Measurements from ENCODE around the gene MOB3B.

MOB3B gene

GRCh38 chr9:27408001-27408400 is 121.6 kb downstream of the MOB3B start:
- in situ Hi-C loops (cut with MboI; ENCODE audit: low pct_unique_long_range_greater_than_20kb, low sequenced_read_pairs), result no loop called here
- DNase-seq, result no peak

GRCh38 chr9:27407491-27407890 is 122.1 kb downstream of the MOB3B start:
- in situ Hi-C loops (cut with MboI; ENCODE audit: low pct_unique_long_range_greater_than_20kb, low sequenced_read_pairs), result no loop called here
- DNase-seq, result no peak

GRCh38 chr9:27404661-27405060 is 125.0 kb downstream of the MOB3B start:
- in situ Hi-C loops (cut with MboI; ENCODE audit: low pct_unique_long_range_greater_than_20kb, low sequenced_read_pairs), result no loop called here
- peak; percentile 5 for DNase-seq

GRCh38 chr9:27402626-27403025 is 127.0 kb downstream of the MOB3B start:
- in situ Hi-C loops (cut with MboI; ENCODE audit: low pct_unique_long_range_greater_than_20kb, low sequenced_read_pairs), result no loop called here
- DNase-seq, result no peak

- DNase-seq, result no peak
- in situ Hi-C loops (cut with MboI; ENCODE audit: low pct_unique_long_range_greater_than_20kb, low sequenced_read_pairs), result no loop called here
These were observed 129.2 kb downstream of the MOB3B start for GRCh38 chr9:27400334-27400880.

- DNase-seq, result no peak
- in situ Hi-C loops (cut with MboI; ENCODE audit: low pct_unique_long_range_greater_than_20kb, low sequenced_read_pairs), result no loop called here
These were observed 130.5 kb downstream of the MOB3B start for GRCh38 chr9:27398982-27399653.

- in situ Hi-C loops (cut with MboI; ENCODE audit: low pct_unique_long_range_greater_than_20kb, low sequenced_read_pairs), result no loop called here
- DNase-seq, result no peak
These were observed 133.1 kb downstream of the MOB3B start for GRCh38 chr9:27396495-27396894.

GRCh38 chr9:27395484-27395921 is 134.1 kb downstream of the MOB3B start:
- in situ Hi-C loops (cut with MboI; ENCODE audit: low pct_unique_long_range_greater_than_20kb, low sequenced_read_pairs), result no loop called here
- no peak for DNase-seq

- no peak for DNase-seq
- in situ Hi-C loops (cut with MboI; ENCODE audit: low pct_unique_long_range_greater_than_20kb, low sequenced_read_pairs), result no loop called here
These were observed 134.8 kb downstream of the MOB3B start for GRCh38 chr9:27394826-27395201.

GRCh38 chr9:27394154-27394825 is 135.3 kb downstream of the MOB3B start:
- no peak for DNase-seq
- in situ Hi-C loops (cut with MboI; ENCODE audit: low pct_unique_long_range_greater_than_20kb, low sequenced_read_pairs), result no loop called here

GRCh38 chr9:27393054-27393846 is 136.4 kb downstream of the MOB3B start:
- in situ Hi-C loops (cut with MboI; ENCODE audit: low pct_unique_long_range_greater_than_20kb, low sequenced_read_pairs), result no loop called here
- DNase-seq, result no peak

GRCh38 chr9:27392451-27392850 is 137.2 kb downstream of the MOB3B start:
- no peak for DNase-seq
- in situ Hi-C loops (cut with MboI; ENCODE audit: low pct_unique_long_range_greater_than_20kb, low sequenced_read_pairs), result no loop called here

GRCh38 chr9:27391040-27391895 is 138.3 kb downstream of the MOB3B start:
- in situ Hi-C loops (cut with MboI; ENCODE audit: low pct_unique_long_range_greater_than_20kb, low sequenced_read_pairs), result no loop called here
- no peak for DNase-seq

- in situ Hi-C loops (cut with MboI; ENCODE audit: low pct_unique_long_range_greater_than_20kb, low sequenced_read_pairs), result no loop called here
- no peak for DNase-seq
These were observed 141.5 kb downstream of the MOB3B start for GRCh38 chr9:27388150-27388549.

- in situ Hi-C loops (cut with MboI; ENCODE audit: low pct_unique_long_range_greater_than_20kb, low sequenced_read_pairs), result no loop called here
- no peak for DNase-seq
These were observed 141.9 kb downstream of the MOB3B start for GRCh38 chr9:27387722-27388121.

- in situ Hi-C loops (cut with MboI; ENCODE audit: low pct_unique_long_range_greater_than_20kb, low sequenced_read_pairs), result no loop called here
- no peak for DNase-seq
These were observed 143.0 kb downstream of the MOB3B start for GRCh38 chr9:27386571-27387091.

- DNase-seq, result no peak
- in situ Hi-C loops (cut with MboI; ENCODE audit: low pct_unique_long_range_greater_than_20kb, low sequenced_read_pairs), result no loop called here
These were observed 143.8 kb downstream of the MOB3B start for GRCh38 chr9:27385606-27386322.

- DNase-seq, result no peak
- in situ Hi-C loops (cut with MboI; ENCODE audit: low pct_unique_long_range_greater_than_20kb, low sequenced_read_pairs), result no loop called here
These were observed 145.2 kb downstream of the MOB3B start for GRCh38 chr9:27384262-27385014.

Data from KBM-7 (cell line).